Type B pancreatic cell (in vitro differentiated cells): ENCODE measurements around the gene SPINK14. TPM values are rescaled to one million over a fixed set of nuclear protein-coding genes. Genes with fewer than 3 reads are reported as not detected.

Experiments used
- DNase-seq: peaks from one replicate; pipeline ENCODE4 v3.0.0; 2021; ENCODE audit warnings: mixed read lengths; ENCODE audit not compliant: unreplicated experiment; ENCODE audit errors: extremely low spot score
- H3K27ac Mint-ChIP-seq: 2 replicates; pipeline ENCODE4 v1.8.0; 2021; ENCODE audit warnings: mild to moderate bottlenecking, mixed read lengths
- H3K27me3 Mint-ChIP-seq: 2 replicates; pipeline ENCODE4 v1.8.0; 2021; ENCODE audit warnings: mixed read lengths
- H3K36me3 Mint-ChIP-seq: 2 replicates; pipeline ENCODE4 v1.8.0; 2021; ENCODE audit warnings: mixed read lengths
- H3K4me1 Mint-ChIP-seq: one replicate; pipeline ENCODE4 v1.8.0; 2021; ENCODE audit warnings: mixed read lengths; ENCODE audit not compliant: unreplicated experiment
- H3K4me3 Mint-ChIP-seq: 2 replicates; pipeline ENCODE4 v1.8.0; 2021; ENCODE audit warnings: mild to moderate bottlenecking, mixed read lengths
- H3K9me3 Mint-ChIP-seq: 2 replicates; pipeline ENCODE4 v1.8.0; 2021; ENCODE audit warnings: mixed read lengths
- long read RNA-seq: library from polyadenylated mRNA; unstranded; transcript quantifications from one replicate; pipeline ENCODE4 v2.0.0, GENCODE V29; 2020
- total RNA-seq: library from RNA; stranded (reverse); gene quantifications from 2 replicates; pipeline ENCODE4 v1.2.1, GENCODE V29; 2021; ENCODE audit warnings: low replicate concordance
- TF ChIP-seq, protein P1 (sequence below): fragments of 200-600 bp; sonication (generic); conservative IDR thresholded peaks from 2 replicates; pipeline ENCODE4 v1.5.0; 2021; ENCODE audit warnings: antibody characterized with exemption, mild to moderate bottlenecking

The SPINK14 gene, protein sequence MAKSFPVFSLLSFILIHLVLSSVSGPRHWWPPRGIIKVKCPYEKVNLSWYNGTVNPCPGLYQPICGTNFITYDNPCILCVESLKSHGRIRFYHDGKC
- not detected in 2 replicates for total RNA-seq
- long read RNA-seq = 0 reads

DNA sequence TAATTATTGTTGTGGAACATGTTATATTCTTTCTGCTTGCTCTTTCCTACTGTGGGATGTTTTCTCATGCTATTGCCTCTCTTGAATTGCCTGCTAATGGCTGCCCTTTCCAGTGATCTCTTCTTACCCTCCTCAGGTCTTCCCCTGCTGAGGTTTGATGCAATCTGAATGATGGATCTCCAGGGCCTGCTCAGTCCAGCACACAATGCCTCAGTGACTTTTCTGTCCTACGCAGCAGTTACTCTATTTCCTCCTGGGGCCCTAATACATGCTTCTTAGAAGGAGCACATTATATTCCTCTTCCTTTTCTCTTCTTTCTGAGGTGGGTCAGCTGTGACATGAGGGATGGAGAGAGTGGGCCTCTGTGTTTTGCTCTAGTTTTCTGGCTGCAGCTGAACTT, at the start of gene SPINK14:
SPINK14 (plus strand) TSS at position 301 of the 400 bp plus-strand sequence. CDS start 1,187 bp downstream, outside the sequence.
- no peak within 1 kb of the TSS for H3K27ac Mint-ChIP-seq
- TF ChIP-seq, protein P1, sequence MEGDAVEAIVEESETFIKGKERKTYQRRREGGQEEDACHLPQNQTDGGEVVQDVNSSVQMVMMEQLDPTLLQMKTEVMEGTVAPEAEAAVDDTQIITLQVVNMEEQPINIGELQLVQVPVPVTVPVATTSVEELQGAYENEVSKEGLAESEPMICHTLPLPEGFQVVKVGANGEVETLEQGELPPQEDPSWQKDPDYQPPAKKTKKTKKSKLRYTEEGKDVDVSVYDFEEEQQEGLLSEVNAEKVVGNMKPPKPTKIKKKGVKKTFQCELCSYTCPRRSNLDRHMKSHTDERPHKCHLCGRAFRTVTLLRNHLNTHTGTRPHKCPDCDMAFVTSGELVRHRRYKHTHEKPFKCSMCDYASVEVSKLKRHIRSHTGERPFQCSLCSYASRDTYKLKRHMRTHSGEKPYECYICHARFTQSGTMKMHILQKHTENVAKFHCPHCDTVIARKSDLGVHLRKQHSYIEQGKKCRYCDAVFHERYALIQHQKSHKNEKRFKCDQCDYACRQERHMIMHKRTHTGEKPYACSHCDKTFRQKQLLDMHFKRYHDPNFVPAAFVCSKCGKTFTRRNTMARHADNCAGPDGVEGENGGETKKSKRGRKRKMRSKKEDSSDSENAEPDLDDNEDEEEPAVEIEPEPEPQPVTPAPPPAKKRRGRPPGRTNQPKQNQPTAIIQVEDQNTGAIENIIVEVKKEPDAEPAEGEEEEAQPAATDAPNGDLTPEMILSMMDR = no peak

DNA sequence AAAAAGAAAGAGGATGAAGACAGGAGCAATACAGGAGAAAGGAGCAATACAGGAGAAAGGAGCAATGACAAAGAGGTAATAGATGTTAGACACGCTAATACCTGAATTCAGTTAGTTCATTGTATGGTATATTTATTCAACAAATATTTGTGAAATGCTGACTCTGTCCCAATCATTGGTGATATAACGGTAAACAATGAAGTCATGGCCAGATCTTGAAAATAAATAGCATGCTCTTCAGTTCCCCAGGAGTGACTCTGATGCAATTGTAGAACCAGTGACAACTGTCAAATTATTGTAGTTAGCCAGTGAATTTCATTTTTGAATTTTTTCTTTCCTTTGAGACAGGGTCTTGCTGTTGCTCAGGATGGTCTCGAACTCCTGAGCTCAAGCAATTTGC, 48.0 kb upstream of the SPINK14 start:
- no peaks in the 10 kb centered on the region for H3K4me1 Mint-ChIP-seq
- TF ChIP-seq, protein P1 = no peak
- no peaks in the 10 kb centered on the region for H3K9me3 Mint-ChIP-seq
- no peak for DNase-seq
- peaks cover 3% of the 10 kb centered on the region for H3K36me3 Mint-ChIP-seq
- H3K4me3 Mint-ChIP-seq = no peak overlapping the region
- no peaks in the 10 kb centered on the region for H3K27me3 Mint-ChIP-seq
- H3K27ac Mint-ChIP-seq = no peak overlapping the region

More for the DNA sequence above, at the start of gene SPINK14:
- no peak within 1 kb of the TSS for H3K4me3 Mint-ChIP-seq
- no peaks in the 10 kb centered on the region for H3K9me3 Mint-ChIP-seq
- DNase-seq = no peak
- no peaks in the 10 kb centered on the region for H3K4me1 Mint-ChIP-seq
- H3K36me3 Mint-ChIP-seq = no peaks in the 10 kb centered on the region
- no peaks in the 10 kb centered on the region for H3K27me3 Mint-ChIP-seq

DNA sequence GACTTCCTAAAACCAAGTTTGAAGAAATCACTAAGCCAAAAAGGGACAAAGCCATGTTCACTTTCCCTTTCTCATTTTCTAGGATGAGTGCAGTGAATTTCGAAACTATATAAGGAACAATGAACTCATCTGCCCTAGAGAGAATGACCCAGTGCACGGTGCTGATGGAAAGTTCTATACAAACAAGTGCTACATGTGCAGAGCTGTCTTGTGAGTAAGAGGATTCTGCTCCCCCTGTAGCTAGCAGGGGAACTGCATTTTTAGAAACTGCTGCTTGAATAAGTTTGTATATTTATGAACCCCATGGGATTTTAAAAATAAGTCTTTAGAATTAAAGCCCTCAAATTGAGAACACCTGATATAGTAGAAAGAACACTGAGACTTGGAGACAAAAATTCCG, 42.7 kb upstream of the SPINK14 start:
- Mint-ChIP-seq H3K4me3 (no peak overlapping the region), H3K36me3 (no peaks in the 10 kb centered on the region), H3K27me3 (no peaks in the 10 kb centered on the region), H3K9me3 (no peaks in the 10 kb centered on the region), H3K27ac (no peak overlapping the region), H3K4me1 (no peaks in the 10 kb centered on the region)
- TF ChIP-seq, protein P1 = peak; percentile 20
- DNase-seq = no peak

DNA sequence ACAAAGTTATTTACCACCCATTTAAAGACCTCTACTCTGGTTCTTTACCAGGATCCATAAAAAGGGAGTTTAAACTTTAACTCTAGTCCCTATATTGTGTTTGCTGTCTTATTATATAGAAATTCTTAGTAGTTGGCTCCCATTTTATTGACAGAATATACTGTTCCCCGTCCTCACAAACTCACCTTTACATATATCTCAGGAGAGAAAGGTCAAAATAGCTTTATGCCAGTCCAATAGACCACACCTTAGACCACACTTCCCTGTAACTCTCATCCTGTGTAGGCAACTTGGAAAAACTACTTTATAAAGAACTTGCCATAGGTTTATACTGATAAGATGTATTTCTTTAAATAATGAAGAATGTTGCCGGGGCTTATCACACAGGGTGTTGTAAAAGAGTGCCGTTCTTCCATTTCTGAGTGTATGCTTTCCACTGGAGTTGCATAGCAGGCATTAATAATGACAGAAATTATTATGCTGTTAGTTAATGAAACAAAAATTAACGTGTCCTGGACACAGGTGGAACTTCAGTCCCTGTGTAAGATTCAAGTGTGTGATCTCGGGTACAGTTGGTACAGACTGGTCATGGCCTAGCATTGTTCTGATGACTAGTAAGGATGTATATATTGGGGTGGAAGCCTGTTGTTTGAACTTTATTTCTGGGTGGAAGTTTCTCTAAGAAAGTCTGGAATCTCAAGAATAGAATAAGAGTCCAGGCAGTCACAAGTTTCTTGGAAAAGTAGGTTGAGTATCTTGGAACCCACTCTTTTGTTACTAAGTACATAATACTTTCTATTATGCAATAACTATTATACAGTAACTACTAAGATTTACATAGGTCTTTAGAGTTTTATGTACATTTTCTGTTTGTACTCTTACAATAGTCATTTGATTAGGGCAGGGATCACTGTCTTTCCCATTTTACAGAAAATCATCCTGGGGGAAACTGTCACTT, 33.0 kb upstream of the SPINK14 start:
- TF ChIP-seq, protein P1 = no peak
- H3K9me3 Mint-ChIP-seq = no peaks in the 10 kb centered on the region
- no peak overlapping the region for H3K4me3 Mint-ChIP-seq
- no peaks in the 10 kb centered on the region for H3K36me3 Mint-ChIP-seq
- no peak overlapping the region for H3K27ac Mint-ChIP-seq
- H3K4me1 Mint-ChIP-seq = no peaks in the 10 kb centered on the region
- no peaks in the 10 kb centered on the region for H3K27me3 Mint-ChIP-seq
- DNase-seq = no peak

DNA sequence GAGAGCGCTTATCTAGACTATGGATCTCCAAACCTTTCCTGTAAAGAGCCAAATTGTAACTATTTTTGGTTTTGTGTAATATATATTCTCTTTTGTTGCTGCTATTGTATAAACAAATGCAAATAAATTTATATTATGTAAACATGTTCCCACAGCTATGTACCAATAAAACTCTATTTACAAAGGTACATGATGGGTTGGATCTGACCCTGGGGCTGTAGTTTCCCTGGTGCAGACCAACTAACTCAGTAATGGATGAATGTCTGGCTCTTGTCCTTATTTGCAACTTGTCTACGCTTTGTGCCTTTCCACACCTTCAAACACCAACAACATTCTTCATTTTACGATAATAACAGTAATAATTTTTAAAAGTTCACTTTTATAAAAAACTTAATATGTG, 27.5 kb upstream of the SPINK14 start:
- Mint-ChIP-seq H3K4me1 (peaks cover 10% of the 10 kb centered on the region), H3K36me3 (no peaks in the 10 kb centered on the region), H3K9me3 (no peaks in the 10 kb centered on the region), H3K27me3 (no peaks in the 10 kb centered on the region), H3K27ac (no peak overlapping the region), H3K4me3 (no peak overlapping the region)
- TF ChIP-seq, protein P1 = no peak
- DNase-seq = no peak
